NCI-H2171 (cell line): ENCODE results near the gene TEX26.

Experiments
- DNase-seq: peaks from one replicate; lab custom pipeline; 2025; lab: John Stamatoyannopoulos, UW

The TEX26 gene

DNA sequence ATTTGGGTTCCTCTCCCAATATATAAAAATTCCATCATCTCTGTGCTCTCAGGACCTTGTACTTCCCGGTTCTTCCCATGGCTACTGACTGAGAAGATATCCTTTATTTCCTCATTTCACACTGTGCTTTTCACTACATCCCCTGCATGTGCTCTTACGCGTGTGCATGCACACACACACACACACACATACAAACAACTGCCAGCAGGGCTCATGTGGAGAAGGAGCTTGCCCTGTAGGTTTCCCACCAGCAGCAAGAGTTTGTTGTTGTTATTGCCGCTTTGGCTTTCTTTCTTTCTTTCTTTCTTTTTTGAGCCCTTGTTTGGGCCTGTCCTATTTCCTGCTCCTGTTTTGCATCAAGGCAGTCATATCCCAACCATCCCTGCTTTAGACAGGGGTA, 43.6 kb downstream of the TEX26 start:
- no peak for DNase-seq

DNA sequence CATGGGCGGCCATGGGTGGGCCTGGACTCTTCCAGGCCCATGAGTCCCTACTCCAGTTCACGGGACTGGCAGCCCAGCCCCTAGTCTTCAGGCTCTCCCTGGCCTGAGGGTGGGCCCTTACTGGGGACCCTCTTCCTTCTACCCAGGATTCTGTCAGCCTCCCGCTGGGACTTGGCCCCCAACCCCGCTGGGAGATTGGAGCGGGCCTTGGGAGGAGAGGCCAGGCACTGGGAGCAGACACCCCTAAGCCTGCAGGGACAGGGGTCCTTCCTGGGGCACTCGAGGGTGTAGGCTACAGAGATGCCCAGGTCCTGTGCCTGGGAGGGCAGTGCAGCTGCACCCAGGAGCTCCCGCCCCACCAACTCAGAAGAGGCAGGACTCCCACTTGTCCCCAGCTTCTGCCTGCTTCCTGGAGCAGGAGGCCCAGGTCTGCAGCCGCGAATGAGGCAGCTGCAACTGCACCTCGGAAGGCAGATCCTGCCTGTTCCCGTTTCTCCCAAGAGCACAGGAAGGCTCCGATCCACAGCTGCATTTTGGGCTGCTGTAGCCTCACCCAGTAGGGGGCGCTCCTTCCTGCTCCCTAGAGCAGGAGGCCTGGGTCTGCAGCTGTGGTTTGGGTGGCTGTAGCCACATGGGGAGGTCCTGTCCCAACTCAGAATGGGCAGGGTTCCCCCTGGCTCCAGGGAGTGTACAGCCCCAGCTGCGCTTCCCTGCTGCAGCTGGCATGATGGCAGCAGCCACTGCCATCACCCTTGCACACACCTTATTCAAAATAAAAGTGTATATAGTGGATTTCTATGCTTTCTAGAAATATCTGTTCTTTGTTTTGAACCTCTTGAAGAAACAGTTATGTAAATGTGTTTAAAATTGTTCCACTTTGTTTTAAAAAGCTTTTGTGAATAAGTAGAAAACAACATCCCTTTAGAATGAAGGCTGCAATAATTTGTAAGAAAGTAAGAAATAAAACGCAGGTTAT, 46.8 kb downstream of the TEX26 start:
- DNase-seq = no peak

DNA sequence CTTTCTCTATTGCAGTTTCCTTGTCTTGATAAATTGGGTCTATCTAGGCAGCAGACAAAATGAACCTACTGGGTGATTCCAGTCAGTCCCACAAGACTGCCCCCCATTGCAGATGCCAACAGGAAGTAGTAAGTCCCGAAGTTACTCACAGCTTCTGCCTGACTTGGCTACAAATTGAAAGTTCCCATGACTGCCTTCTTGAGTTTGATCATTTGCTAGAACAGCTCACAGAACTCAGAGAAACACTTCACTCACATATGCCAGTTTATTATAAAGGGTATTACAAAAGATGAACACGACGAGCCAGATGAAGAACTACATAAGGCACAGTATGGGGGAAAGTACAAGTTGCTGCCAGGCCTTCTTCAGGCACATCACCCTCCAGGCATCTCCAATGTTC, 50.0 kb downstream of the TEX26 start:
- DNase-seq = no peak

GRCh38 chr13:30982906-30983305, 50.5 kb downstream of the TEX26 start:
- no peak for DNase-seq

GRCh38 chr13:30983431-30983830, 51.0 kb downstream of the TEX26 start:
- no peak for DNase-seq

GRCh38 chr13:30984620-30985019, 52.2 kb downstream of the TEX26 start:
- DNase-seq = no peak

DNA sequence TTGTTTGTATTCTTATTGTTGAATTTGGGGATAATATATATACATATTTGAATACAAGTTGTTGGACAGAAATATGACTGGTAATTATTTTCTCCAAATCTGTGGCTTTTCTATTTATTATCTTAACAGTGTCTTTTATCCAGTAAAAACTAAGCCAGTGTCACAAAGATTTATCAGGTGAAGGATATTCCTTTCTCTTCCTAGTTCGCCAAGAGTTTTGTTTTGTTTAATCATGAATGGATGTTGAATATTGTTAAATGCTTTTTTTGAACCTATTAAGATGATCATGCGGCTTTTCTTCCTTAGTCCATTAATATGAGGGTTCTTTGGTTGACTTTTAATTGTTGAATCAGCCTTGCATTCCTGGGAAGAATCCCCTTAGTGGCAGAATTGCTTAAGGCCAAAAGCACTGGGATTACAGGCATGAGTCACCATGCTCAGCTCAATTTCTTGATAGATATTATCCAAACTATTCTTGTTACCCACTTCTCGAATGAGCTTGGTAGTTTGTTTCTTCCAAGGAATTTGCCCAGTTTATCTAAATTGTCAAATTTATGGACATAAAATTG, 53.3 kb downstream of the TEX26 start:
- no peak for DNase-seq

DNA sequence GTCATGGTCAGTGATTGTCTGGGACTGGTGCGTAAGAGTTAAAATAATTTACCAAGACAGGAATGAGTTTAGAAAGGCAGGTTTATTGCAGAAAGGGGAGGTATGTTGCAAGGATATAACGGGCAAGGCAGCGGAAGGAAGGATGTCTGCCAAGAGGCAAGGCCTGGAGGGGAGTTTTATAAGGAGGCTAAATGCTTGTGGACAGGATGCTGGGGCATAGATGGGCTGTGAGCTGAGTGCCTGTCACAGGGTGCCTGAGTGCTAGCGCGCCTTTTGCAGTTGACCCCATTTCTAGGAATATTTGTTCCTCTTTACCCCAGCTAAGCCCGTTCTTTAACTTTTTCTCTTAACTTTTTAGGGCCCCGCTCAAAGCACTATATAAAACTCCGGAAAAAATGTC, 58.7 kb downstream of the TEX26 start:
- no peak for DNase-seq

DNA sequence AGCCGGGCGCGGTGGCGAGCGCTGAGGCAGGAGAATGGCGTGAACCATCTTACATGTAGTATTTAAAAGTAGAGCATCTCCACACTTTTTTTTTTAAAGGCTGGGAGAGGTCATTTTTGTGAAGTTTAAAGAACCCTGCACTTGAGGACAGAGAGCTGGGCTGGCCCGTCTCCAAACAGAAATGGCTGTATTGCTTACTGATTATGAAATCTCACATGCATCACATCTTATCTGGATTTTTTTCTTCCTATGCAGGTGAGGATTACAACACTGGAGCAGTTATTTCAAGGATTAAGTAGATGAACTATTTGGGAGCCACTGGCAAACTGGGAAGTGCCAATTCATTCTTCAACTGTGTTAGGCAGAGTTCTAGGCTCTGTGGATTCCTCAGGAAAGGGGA, 59.5 kb downstream of the TEX26 start:
- DNase-seq = no peak

- no peak for DNase-seq
Observed at GRCh38 chr13:30995331-30995730, 62.9 kb downstream of the TEX26 start.

DNA sequence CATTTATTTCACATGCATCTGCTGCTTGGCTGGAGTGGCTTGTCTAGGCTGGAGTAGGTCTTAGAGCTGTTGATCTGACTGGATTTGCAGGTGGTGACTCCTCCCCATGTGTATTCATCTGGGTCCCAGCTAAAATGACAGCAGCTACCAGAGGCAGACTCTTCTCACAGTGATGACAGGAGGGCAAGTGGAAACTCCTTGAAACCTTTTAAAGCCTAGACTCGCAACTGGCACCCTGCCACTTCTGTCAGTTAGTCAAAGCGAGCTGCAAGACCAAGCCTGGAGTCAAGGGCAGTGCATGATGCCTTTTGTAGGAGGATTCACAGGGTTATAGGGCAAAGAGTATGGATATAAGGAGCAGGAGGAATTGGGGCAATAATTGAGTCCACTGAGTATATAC, 65.2 kb downstream of the TEX26 start:
- DNase-seq = no peak

GRCh38 chr13:30998136-30999088, 66.0 kb downstream of the TEX26 start:
- DNase-seq = peak; percentile 4

DNA sequence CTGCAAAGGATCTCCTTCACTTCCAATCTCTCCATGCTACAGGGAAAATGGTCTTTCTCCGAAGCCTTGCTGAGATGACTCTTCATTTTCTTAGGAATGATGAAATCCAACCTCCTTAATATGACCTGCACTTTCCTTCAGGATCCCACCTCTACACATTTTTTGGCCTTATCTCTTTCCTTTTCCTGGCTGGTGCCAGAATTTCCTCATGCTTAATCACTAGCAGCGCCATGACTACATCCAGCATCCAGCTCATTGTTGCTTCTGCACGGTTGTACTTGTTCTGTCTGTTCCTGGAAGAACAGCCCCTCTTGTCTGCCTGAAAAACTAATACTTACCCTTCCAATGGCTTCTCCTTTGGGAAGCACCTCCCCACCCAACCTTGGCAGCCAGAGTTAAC, 68.4 kb downstream of the TEX26 start:
- no peak for DNase-seq

DNA sequence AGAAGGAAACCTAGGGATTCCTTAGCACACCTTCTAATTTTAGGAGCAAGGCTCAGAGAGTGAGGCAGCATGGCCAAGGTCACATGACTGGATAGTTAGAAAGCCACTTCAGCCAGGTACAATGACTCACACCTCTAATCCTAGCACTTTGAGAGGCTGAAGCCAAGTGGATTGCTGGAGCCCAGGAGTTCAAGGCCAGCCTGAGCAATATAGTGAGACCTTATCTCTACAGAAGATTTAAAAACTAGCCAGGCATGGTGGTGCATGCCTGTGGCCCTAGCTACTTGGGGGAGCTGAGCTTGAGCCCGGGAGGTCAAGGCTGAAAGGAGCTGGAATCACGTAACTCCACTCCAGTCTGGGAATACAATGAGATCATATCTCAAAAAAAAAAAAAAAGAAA, 69.2 kb downstream of the TEX26 start:
- no peak for DNase-seq

- DNase-seq = no peak
Observed at GRCh38 chr13:31005066-31005465, 72.6 kb downstream of the TEX26 start.

DNA sequence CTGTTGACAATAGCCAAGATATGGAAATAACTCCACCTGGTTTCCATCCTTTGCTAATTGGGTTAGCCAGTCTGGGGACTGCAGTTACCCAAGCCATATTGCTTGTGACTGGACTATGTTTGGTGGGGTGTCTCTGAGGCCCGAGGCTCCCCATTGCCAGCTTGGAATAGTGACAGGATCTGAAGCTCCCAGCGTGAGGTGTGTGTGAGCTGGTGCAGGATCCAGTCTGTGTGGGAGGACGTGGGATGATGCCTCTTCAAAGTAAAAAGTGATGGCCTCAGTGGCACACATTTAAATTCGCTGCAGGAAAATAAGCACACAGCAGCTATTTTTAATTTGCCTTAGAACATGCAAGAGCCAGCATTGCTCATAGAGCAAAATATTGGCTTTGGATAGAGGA, 75.0 kb downstream of the TEX26 start:
- DNase-seq = no peak

GRCh38 chr13:31008400-31009115, 76.1 kb downstream of the TEX26 start:
- DNase-seq = no peak

DNA sequence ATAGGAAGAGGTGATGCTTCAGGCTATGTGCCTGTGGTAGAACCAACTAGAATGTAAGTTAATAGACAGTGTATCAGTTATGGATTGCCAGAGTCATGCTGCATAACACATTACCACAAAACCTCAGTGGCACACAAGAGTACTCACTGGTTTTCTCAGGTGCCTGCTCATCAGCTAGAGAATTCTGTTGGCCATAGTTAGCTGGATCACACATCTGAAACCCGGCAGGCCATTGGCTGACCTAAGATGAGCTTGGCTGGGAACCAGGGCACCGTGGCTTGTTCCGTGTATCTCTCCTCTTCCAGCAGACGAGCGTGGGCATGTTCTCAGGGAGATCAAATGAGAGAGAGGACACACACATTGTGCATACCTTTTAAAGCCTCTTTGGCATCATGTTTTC, 76.7 kb downstream of the TEX26 start:
- no peak for DNase-seq

DNA sequence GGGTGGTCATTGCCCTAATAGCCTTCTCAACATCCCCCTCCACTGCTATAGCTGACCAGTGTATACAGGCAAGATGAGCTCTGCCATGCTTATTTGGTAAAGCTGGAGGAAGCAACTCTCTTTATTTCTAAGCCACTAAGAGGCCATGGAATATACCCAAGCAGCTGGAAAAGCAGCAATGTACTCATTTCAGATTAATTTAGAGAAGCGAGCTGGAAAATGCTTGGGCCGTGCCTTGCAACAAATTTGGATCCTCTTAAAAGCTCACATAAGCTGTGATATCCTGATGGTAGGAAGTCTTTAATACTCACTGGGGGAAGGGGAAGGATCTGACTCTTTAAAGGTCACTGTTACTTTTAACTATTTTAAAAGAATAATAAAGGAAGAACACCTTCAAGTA, 77.8 kb downstream of the TEX26 start:
- DNase-seq = no peak

- no peak for DNase-seq
Observed at GRCh38 chr13:31011193-31011860, 78.9 kb downstream of the TEX26 start.
